K562 (cell line): Measurements from ENCODE around the gene FSCN2. TPM values are rescaled to one million over a fixed set of nuclear protein-coding genes. Genes with fewer than 3 reads are reported as not detected.
"Not testable (repeated sequence)": the region's sequence is repeated elsewhere in the genome, so short reads cannot be mapped to it uniquely, and the experiment has no call there.

Experiments
- ATAC-seq: fragments of 200-7000 bp; cut with Tn5 transposase; 3 replicates; pipeline ENCODE4 v1.9.1; 2020; ENCODE audit warnings: moderate library complexity
- BruUV-seq: library from RNA; stranded (reverse); fragments of 400-500 nt; replicated peaks from 2 replicates; lab custom pipeline; 2021; lab: Mats Ljungman, UMichigan
- CTCF ChIA-PET: fragments of 300-600 bp; formaldehyde crosslinking; extraction: SDS; loops from one replicate; lab custom pipeline; 2021; ENCODE audit warnings: low intra/inter-chr PET ratio; lab: Yijun Ruan, JAX
- POLR2A ChIA-PET: fragments of 300-600, 350-650 bp; sonication (Branson Sonifier 250); formaldehyde crosslinking; extraction: SDS; loops from one replicate; lab custom pipeline; 2021; ENCODE audit warnings: antibody characterized with exemption, inconsistent platforms; lab: Yijun Ruan, JAX
- DNase-seq, 4 experiments: peaks; one replicate each; pipeline versions ENCODE4 v3.0.0 to v3.0.0-alpha.2; 2011 to 2018; ENCODE audit warnings: low spot score in 3 of 4, mixed read lengths in 3 of 4; ENCODE audit errors: extremely low read depth in 1 of 4
- FAIRE-seq: peaks from 2 replicates; lab custom pipeline; 2011; peaks lifted over from hg19 to GRCh38; lab: Jason Lieb, UNC
- H2AFZ ChIP-seq: 2 replicates; pipeline ENCODE4 v1.6.0; 2011; ENCODE audit warnings: low read depth, low read length, control low read depth, inconsistent platforms
- H3K27ac ChIP-seq: fragments of 200-600 bp; 3 replicates; pipeline ENCODE4 v1.8.0; 2011; ENCODE audit warnings: low read depth, mild to moderate bottlenecking, control low read depth, inconsistent platforms, low read length, moderate library complexity, mixed read lengths; ENCODE audit errors: extremely low read depth
- H3K27me3 ChIP-seq, 2 experiments: fragments of 300-600 bp in 1 of 2; 2 replicates in 1 of 2; 3 replicates in 1 of 2; pipeline versions ENCODE4 v1.6.0 to v1.8.0; 2011; ENCODE audit warnings: inconsistent platforms in 2 of 2, low read length in 2 of 2, mild to moderate bottlenecking in 1 of 2, mixed read lengths in 1 of 2, moderate library complexity in 1 of 2; ENCODE audit not compliant: control insufficient read depth in 2 of 2, insufficient read depth in 2 of 2
- H3K36me3 ChIP-seq: fragments of 300-600 bp; 3 replicates; pipeline ENCODE4 v1.8.0; 2011; ENCODE audit warnings: mild to moderate bottlenecking, low read length, inconsistent platforms; ENCODE audit not compliant: control insufficient read depth, insufficient read depth
- H3K4me1 ChIP-seq, 2 experiments: fragments of 200-600 bp in 1 of 2; replicated peaks in 1 of 2; 2 replicates in 1 of 2; 3 replicates in 1 of 2; pipeline versions ENCODE4 v1.5.1 to v1.8.0; 2011; ENCODE audit warnings: inconsistent platforms in 2 of 2, low read length in 2 of 2, mild to moderate bottlenecking in 1 of 2, mixed read lengths in 1 of 2, moderate library complexity in 1 of 2; ENCODE audit not compliant: control insufficient read depth in 2 of 2, insufficient read depth in 2 of 2
- H3K4me2 ChIP-seq: 2 replicates; pipeline ENCODE4 v1.6.1; 2011; ENCODE audit warnings: low read length, control low read depth, inconsistent platforms, mixed read lengths; ENCODE audit not compliant: insufficient read depth
- H3K4me3 ChIP-seq: fragments of 200-600 bp; sonication (generic), shearing (Covaris generic); 2 replicates; pipeline ENCODE4 v1.5.1; 2016; ENCODE audit warnings: control low read depth, inconsistent platforms
- H3K79me2 ChIP-seq: fragments of 200-600 bp; 3 replicates; pipeline ENCODE4 v1.8.0; 2011; ENCODE audit warnings: low read length, inconsistent platforms; ENCODE audit not compliant: control insufficient read depth, insufficient read depth
- H3K9ac ChIP-seq, 2 experiments: 2 replicates each; pipeline versions ENCODE4 v1.6.0 to v1.6.1; 2011; ENCODE audit warnings: low read depth in 2 of 2, low read length in 2 of 2, control low read depth in 1 of 2, inconsistent platforms in 1 of 2, mild to moderate bottlenecking in 1 of 2, mixed read lengths in 1 of 2; ENCODE audit not compliant: insufficient read depth in 1 of 2
- H3K9me1 ChIP-seq: one replicate; pipeline ENCODE4 v1.6.0; 2011; ENCODE audit warnings: inconsistent platforms, mild to moderate bottlenecking, low read length, moderate library complexity; ENCODE audit not compliant: control insufficient read depth, insufficient read depth
- H3K9me3 ChIP-seq: replicated peaks from 2 replicates; pipeline ENCODE4 v1.5.1; 2011; ENCODE audit warnings: low read depth, low read length, inconsistent platforms; ENCODE audit not compliant: control insufficient read depth, insufficient read depth
- H4K20me1 ChIP-seq: replicated peaks from 2 replicates; pipeline ENCODE4 v1.6.1; 2011; ENCODE audit warnings: low read length, inconsistent platforms, mixed read lengths; ENCODE audit not compliant: control insufficient read depth, insufficient read depth
- CTBP1 ChIP-seq: fragments of 450-650 bp; IDR thresholded peaks from 2 replicates; pipeline ENCODE4 v1.6.1; 2016; ENCODE audit warnings: borderline replicate concordance
- EHMT2 ChIP-seq: fragments of 450-650 bp; IDR thresholded peaks from 2 replicates; pipeline ENCODE4 v1.6.1; 2018; ENCODE audit warnings: antibody characterized with exemption
- GATA2 ChIP-seq: sonication (generic); formaldehyde crosslinking; IDR thresholded peaks from 2 replicates; pipeline ENCODE4 v1.4.0; 2020; ENCODE audit warnings: mild to moderate bottlenecking, missing genetic modification reagents
- GATAD2A ChIP-seq: fragments of 450-650 bp; IDR thresholded peaks from 2 replicates; pipeline ENCODE4 v1.6.1; 2017
- HLTF ChIP-seq: fragments of 450-650 bp; IDR thresholded peaks from 2 replicates; pipeline ENCODE4 v1.6.1; 2016
- NKRF ChIP-seq: fragments of 450-650 bp; IDR thresholded peaks from 2 replicates; pipeline ENCODE4 v1.6.1; 2016; ENCODE audit warnings: borderline replicate concordance
- PHB2 ChIP-seq: fragments of 450-650 bp; IDR thresholded peaks from 2 replicates; pipeline ENCODE4 v1.6.1; 2017; ENCODE audit warnings: low read depth
- SUPT5H ChIP-seq: fragments of 450-650 bp; IDR thresholded peaks from 2 replicates; pipeline ENCODE4 v1.6.1; 2016
- YBX1 ChIP-seq: fragments of 450-650 bp; IDR thresholded peaks from 2 replicates; pipeline ENCODE4 v1.7.1; 2016; ENCODE audit warnings: mild to moderate bottlenecking
- ZBTB40 ChIP-seq, 2 experiments: fragments of 450-650 bp in 1 of 2; sonication (generic) in 1 of 2; formaldehyde crosslinking in 1 of 2; IDR thresholded peaks; 2 replicates each; pipeline versions ENCODE4 v1.7.1 to v1.9.0; 2016 to 2022; ENCODE audit warnings: inconsistent platforms in 1 of 2, mild to moderate bottlenecking in 1 of 2, missing genetic modification reagents in 1 of 2
- WGBS: fragments of 100-300 bp; shearing (Covaris generic); methylation state at CpG from one replicate; pipeline ENCODE4 v1.1.6; 2016; ENCODE audit warnings: low coverage, mixed read lengths; ENCODE audit not compliant: insufficient coverage; ENCODE audit errors: missing lambda C conversion rate; 5-methylcytosine and 5-hydroxymethylcytosine counted together
- in situ Hi-C: fragments of 300-500 bp; cut with MboI; formaldehyde crosslinking; loops from 4 replicates; pipeline ENCODE4 v1.15.0; 2018; ENCODE audit warnings: inconsistent platforms, mixed read lengths
- intact Hi-C: fragments of 100-400 bp; cut with micrococcal nuclease; formaldehyde crosslinking; loops from 2 replicates; pipeline ENCODE4 v1.14.2; 2022
- polyA plus RNA-seq, 8 experiments: library from polyadenylated mRNA; depleted of rRNA in 4 of 8; stranded (reverse) in 5 of 8; unstranded in 3 of 8; fragments of >200 nt; fragmentation: Nextera tagmentation in 2 of 8; fragmentation: Illumina TruSeq in 1 of 8; extraction: Ambion mirVana in 2 of 8; extraction: Trizol in 1 of 8; gene quantifications; 2 replicates each; pipeline versions ENCODE4 v1.2.1 to v1.2.3, GENCODE V29; 2011 to 2014; ENCODE audit warnings: inconsistent platforms in 1 of 8, missing spikeins in 1 of 8
- total RNA-seq, 7 experiments: library from RNA; depleted of rRNA in 6 of 7; stranded (reverse); fragments of >200 nt in 6 of 7; fragmentation: Illumina TruSeq in 2 of 7; extraction: Trizol in 2 of 7; gene quantifications; 2 replicates each; pipeline versions ENCODE4 v1.2.1 to v1.2.3, GENCODE V29; 2011 to 2021; ENCODE audit warnings: low replicate concordance in 1 of 7

Gene FSCN2
- total and polyA plus RNA-seq, 9 of the 15 experiments (the other 6 are each of a cell fraction or from before 2014, with no cell fraction given) = 0.08 TPM; not detected in 8

- WGBS = 100% methylated on average over 1 of the region's 3 CpGs
- H3K36me3 ChIP-seq; H2AFZ ChIP-seq; H3K9me3 ChIP-seq; CTCF ChIA-PET; H3K4me3 ChIP-seq; in situ Hi-C loops; H3K4me2 ChIP-seq; H4K20me1 ChIP-seq; ATAC-seq; H3K27ac ChIP-seq; H3K79me2 ChIP-seq; DNase-seq; BruUV-seq; H3K9ac ChIP-seq; intact Hi-C loops; H3K9me1 ChIP-seq; POLR2A ChIA-PET; TF ChIP-seq ZBTB40 (IDR thresholded peaks at IDR 0.05): not testable (repeated sequence)
- peaks cover 0 to 15% of the 10 kb centered on the region in 2 experiments; a peak in 3 of 5 replicates for H3K27me3 ChIP-seq
- peak; percentile 85 for FAIRE-seq
- H3K4me1 ChIP-seq = peaks cover 0 to 53% of the 10 kb centered on the region in 2 experiments; a peak in 2 of 5 replicates
- TF ChIP-seq GATA2 (CRISPR knock-in tag) (peak; percentile 40; the same call in 1 of the 2 replicates), YBX1 (peak; percentile 89; the same call in 1 of the 2 replicates), PHB2 (peak; percentile 17; the same call in 1 of the 2 replicates), CTBP1 (0 out of 2 replicates have a peak, but pooled peaks have one; percentile 13), ZBTB40 (CRISPR knock-in tag; IDR thresholded peaks at IDR 0.05) (peak; percentile 13; the same call in 1 of the 2 replicates), HLTF (0 out of 2 replicates have a peak, but pooled peaks have one; percentile 39), GATAD2A (0 out of 2 replicates have a peak, but pooled peaks have one; percentile 46), NKRF (0 out of 2 replicates have a peak, but pooled peaks have one; percentile 14), EHMT2 (peak; percentile 44; the same call in 1 of the 2 replicates), SUPT5H (peak; percentile 75)
These were observed 3.8 kb downstream of the FSCN2 start for GRCh38 chr17:81531998-81532404.
